Mesothelial cell of epicardium (in vitro differentiated cells): ENCODE measurements around the gene LRRC8D. TPM values are rescaled to one million over a fixed set of nuclear protein-coding genes. Genes with fewer than 3 reads are reported as not detected.
A peak's percentile ranks its signal among the peaks of the same experiment; 100 is the strongest.

Experiments
- DNase-seq, 2 experiments: peaks; one replicate each; pipeline ENCODE4 v3.0.0; 2021; ENCODE audit warnings: low spot score in 2 of 2; ENCODE audit not compliant: unreplicated experiment in 2 of 2
- H3K27ac Mint-ChIP-seq: 2 replicates; pipeline ENCODE4 v1.8.0; 2021; ENCODE audit warnings: mixed read lengths
- H3K27me3 Mint-ChIP-seq: 2 replicates; pipeline ENCODE4 v1.8.0; 2021; ENCODE audit warnings: low read depth, mixed read lengths
- H3K36me3 Mint-ChIP-seq: 2 replicates; pipeline ENCODE4 v1.8.0; 2021; ENCODE audit warnings: mixed read lengths
- H3K4me1 Mint-ChIP-seq: 2 replicates; pipeline ENCODE4 v1.8.0; 2021; ENCODE audit warnings: mixed read lengths
- H3K4me3 Mint-ChIP-seq: 2 replicates; pipeline ENCODE4 v1.8.0; 2021; ENCODE audit warnings: mild to moderate bottlenecking, moderate library complexity, mixed read lengths
- H3K9me3 Mint-ChIP-seq: 2 replicates; pipeline ENCODE4 v1.8.0; 2021; ENCODE audit warnings: mixed read lengths
- total RNA-seq: library from RNA; stranded (reverse); gene quantifications from 3 replicates; pipeline ENCODE4 v1.2.1, GENCODE V29; 2021
- TF ChIP-seq, protein P1 (sequence below): fragments of 200-600 bp; sonication (generic); IDR thresholded peaks from one replicate; pipeline ENCODE4 v1.5.0; 2021; ENCODE audit warnings: antibody characterized with exemption; ENCODE audit not compliant: unreplicated experiment

The LRRC8D gene
- total RNA-seq, 1 donor from 2014 or later = 22.6 TPM

DNA sequence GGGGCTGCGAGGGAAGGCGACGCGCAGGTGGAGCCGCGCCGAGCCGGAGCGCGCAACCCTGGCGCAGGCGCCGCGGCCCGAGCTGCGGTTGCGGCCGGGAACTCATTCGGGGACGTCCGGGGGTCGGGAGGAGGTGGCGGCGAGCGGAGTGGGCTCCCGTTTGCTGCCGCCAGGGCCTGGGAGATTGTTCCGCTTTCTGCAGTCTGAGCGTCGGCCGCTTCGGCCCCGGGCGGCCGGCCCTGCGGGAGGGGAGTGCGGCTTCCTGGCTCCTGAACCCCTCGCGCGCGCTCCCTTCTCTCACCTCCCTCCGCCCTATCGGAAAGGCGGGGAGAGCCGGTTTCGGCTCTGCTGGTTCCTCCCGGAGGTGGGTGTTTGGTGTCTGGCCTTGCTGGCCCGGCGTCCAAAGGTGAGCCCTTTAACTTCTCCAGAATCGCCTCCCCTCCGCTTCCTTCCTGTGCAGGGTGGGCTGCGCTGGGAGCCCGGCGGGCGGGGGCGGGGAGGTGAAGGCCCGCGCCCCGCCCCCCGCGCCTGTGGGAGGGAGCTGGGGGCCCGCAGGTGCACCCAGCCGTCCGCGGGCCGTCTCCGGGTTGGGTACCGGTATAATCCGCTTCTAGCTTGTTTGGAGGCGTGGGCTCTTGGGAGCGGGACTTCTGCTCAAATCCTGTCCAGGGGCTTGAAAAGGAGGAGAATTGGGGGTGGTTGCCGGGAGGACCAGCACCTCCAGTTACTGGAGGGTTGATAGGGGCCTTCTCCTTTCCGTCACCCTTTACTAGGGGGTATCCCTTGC, 683 bp downstream of the LRRC8D start:
- TF ChIP-seq, protein P1, sequence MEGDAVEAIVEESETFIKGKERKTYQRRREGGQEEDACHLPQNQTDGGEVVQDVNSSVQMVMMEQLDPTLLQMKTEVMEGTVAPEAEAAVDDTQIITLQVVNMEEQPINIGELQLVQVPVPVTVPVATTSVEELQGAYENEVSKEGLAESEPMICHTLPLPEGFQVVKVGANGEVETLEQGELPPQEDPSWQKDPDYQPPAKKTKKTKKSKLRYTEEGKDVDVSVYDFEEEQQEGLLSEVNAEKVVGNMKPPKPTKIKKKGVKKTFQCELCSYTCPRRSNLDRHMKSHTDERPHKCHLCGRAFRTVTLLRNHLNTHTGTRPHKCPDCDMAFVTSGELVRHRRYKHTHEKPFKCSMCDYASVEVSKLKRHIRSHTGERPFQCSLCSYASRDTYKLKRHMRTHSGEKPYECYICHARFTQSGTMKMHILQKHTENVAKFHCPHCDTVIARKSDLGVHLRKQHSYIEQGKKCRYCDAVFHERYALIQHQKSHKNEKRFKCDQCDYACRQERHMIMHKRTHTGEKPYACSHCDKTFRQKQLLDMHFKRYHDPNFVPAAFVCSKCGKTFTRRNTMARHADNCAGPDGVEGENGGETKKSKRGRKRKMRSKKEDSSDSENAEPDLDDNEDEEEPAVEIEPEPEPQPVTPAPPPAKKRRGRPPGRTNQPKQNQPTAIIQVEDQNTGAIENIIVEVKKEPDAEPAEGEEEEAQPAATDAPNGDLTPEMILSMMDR = no peak
- Mint-ChIP-seq H3K27ac (peak overlapping the region; percentile 87), H3K4me3 (peak overlapping the region; percentile 84), H3K27me3 (peaks cover 8% of the 10 kb centered on the region), H3K4me1 (peaks cover 24% of the 10 kb centered on the region), H3K9me3 (no peaks in the 10 kb centered on the region), H3K36me3 (peaks cover 4% of the 10 kb centered on the region)
- DNase-seq = peak; percentile 25 to 63

DNA sequence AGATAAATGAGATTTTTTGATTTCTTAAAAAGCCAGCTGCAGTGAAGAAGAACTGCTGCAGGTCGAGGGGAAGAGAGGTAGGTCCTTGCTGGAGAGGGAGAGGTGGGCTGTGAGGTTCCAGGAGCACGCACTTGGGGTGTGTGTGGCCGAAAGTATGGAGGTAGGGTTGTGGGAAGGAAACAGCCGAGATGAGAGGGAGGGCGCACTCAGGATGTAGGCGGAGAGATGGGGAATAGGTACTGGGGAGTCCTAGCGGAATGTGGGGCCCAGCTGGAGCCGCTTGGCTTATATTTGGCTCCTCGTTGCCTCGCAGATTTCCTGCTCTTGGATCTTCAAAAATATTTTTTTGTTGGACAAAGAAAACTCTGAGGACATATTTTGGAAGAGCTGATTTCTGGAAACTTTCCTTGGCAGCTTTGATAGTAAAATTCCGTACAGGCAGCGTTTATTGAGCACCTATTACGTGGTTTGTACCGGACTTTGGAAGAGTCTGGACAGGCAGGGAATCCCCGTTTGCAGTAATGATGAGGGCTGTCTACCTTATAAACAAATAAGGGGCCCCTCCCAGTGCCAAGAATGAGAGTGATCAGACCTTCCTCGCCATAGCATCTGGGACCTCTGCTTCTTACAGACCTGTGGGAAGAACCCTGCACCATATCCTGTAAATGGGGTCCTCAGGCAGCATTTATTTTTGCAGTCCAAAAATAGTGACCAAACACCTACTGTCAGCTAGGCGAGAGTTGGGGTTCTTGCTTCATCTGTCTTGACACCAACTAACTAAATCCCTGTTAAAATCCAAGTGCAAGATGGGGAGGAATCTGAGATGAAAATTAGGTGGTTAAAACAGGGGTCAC, 1.5 kb downstream of the LRRC8D start:
- Mint-ChIP-seq H3K4me3 (peak overlapping the region; percentile 84), H3K27ac (peak overlapping the region; percentile 87), H3K36me3 (peaks cover 4% of the 10 kb centered on the region), H3K27me3 (peaks cover 8% of the 10 kb centered on the region), H3K9me3 (no peaks in the 10 kb centered on the region), H3K4me1 (peaks cover 24% of the 10 kb centered on the region)
- no peak for DNase-seq
- TF ChIP-seq, protein P1 = no peak

DNA sequence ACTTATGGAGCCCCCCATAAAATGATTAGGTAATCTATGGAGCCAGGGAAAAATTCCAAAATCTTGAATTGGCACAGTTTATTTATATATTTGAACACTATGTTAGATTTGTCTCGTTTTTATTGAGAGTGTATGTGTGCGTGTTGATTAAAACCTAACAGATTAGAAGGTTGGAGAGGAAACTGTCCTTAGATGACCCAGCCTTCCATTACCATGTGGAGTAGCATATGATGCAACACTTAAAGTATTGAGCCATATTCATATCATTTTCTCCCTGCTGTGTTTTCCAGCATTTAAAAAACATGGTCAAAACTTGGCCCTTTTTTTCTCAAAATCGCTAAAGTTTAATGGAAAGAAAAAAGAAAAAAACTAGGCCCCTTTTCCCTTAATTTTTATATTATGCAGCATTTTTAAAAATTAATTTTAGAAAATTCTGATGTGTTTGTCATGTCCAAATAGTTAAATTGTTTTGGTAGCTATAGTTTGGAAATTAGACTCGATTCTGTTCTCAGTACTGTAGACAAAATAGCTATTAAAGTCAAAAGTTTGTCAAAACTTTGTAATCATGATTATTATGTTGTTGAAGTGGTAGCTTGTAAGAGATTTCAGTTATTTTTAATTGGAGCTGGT, 2.3 kb downstream of the LRRC8D start:
- Mint-ChIP-seq H3K9me3 (no peaks in the 10 kb centered on the region), H3K27ac (no peak overlapping the region), H3K4me1 (peaks cover 24% of the 10 kb centered on the region), H3K4me3 (peak overlapping the region; percentile 84), H3K27me3 (peaks cover 8% of the 10 kb centered on the region), H3K36me3 (peaks cover 5% of the 10 kb centered on the region)
- TF ChIP-seq, protein P1 = no peak
- DNase-seq = no peak

DNA sequence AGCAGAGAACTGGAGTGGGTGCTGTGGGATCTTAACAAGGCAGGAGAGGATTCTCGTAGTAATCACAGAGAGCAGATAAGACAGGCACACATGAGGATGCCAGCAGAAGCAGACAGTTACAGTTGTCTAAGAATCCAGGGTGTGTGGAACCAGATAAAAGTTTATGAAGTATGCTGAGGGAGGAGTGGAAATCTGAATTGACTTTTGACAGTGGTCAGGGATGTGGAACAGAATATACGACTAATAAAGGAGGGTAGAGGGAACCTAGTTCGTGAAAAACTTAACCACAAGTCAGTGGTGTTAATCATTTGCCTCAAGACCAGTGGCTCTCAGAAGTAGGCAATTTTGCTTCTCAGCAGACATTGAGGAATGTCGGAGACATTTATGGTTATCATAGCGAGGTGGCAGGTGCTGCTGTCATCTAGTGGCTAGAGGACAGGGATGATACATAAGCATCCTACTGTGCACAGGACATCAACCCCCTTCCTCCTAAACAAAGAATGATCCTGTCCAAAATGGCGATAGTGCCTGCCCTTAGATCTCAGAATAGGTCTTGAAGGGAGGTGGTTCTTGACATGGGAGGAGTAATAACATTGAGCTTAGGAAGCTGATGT, 3.0 kb downstream of the LRRC8D start:
- TF ChIP-seq, protein P1 = no peak
- H3K27ac Mint-ChIP-seq = no peak overlapping the region
- H3K4me3 Mint-ChIP-seq = no peak overlapping the region
- H3K9me3 Mint-ChIP-seq = no peaks in the 10 kb centered on the region
- peaks cover 5% of the 10 kb centered on the region for H3K36me3 Mint-ChIP-seq
- peaks cover 24% of the 10 kb centered on the region for H3K4me1 Mint-ChIP-seq
- no peak for DNase-seq
- H3K27me3 Mint-ChIP-seq = peaks cover 8% of the 10 kb centered on the region

GRCh38 chr1:89826594-89826993, 5.8 kb downstream of the LRRC8D start:
- DNase-seq = no peak
- TF ChIP-seq, protein P1 = no peak
- Mint-ChIP-seq H3K36me3 (peaks cover 5% of the 10 kb centered on the region), H3K4me3 (no peak overlapping the region), H3K4me1 (peaks cover 25% of the 10 kb centered on the region), H3K9me3 (no peaks in the 10 kb centered on the region), H3K27ac (no peak overlapping the region), H3K27me3 (no peaks in the 10 kb centered on the region)
